GM21717 (cell line): ENCODE results near the gene CRIP3.
"Not testable (repeated sequence)": the region's sequence is repeated elsewhere in the genome, so short reads cannot be mapped to it uniquely, and the experiment has no call there.

Experiments used
- ATAC-seq: cut with Tn5 transposase; IDR thresholded peaks from one replicate; pipeline ENCODE4 v1.9.1; 2021; ENCODE audit warnings: mild to moderate bottlenecking, moderate library complexity; ENCODE audit not compliant: unreplicated experiment

Gene CRIP3

DNA sequence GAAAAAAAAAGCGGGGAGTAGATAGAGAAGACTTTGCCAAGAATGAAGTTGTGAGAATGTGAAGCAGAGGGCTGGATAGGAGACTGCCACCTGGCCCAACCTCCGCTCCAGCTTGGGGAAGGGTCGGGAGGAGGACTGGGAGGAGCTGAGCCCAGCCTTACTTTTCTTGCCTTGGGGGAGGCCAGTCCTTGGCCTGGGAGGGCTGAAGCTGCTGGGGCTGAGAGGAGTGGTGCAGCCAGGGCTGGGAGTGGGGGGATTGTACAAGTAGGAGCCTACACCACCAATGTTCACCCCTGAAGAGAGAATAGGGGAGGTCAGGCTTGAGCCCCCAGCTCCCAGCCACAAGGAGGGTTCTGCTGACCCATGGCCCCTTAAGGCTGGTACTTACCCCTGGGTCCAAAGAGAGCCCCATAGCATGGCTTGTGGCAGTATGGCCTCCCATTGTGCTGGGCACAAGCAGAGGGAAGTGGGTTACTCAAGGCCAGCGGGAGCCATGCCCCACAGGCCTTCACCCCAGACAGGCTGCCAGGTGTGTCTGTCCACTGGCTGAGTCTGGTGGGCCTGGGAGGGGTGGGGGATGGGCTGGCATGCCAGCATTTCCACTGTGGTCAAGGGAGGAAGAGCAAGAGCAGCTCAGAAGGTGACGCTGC, 1.1 kb downstream of the CRIP3 start:
- no peak for ATAC-seq

- no peak for ATAC-seq
These were observed 2.5 kb downstream of the CRIP3 start for GRCh38 chr6:43306086-43306485.

DNA sequence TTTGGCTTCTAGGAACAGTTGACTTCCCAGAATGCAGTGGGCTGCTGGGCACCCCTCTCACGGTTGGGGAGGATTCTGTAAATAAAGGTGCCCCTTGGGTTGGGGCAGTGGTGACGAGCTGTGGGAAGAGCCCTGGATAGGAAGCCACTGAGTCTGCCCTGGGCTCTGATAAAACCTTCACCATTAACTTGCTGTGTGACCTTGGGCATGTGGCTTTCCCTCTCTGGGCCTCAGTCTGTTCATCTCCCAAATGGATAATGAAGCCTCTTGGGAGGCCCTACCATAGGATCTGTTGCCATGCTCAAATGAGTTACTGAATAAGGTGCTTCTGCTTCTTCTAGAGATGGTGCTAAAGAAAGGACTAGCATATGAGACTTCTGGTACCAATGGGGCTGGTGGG, 3.7 kb downstream of the CRIP3 start:
- ATAC-seq = no peak

GRCh38 chr6:43304361-43304760, 4.3 kb downstream of the CRIP3 start:
- ATAC-seq = no peak

DNA sequence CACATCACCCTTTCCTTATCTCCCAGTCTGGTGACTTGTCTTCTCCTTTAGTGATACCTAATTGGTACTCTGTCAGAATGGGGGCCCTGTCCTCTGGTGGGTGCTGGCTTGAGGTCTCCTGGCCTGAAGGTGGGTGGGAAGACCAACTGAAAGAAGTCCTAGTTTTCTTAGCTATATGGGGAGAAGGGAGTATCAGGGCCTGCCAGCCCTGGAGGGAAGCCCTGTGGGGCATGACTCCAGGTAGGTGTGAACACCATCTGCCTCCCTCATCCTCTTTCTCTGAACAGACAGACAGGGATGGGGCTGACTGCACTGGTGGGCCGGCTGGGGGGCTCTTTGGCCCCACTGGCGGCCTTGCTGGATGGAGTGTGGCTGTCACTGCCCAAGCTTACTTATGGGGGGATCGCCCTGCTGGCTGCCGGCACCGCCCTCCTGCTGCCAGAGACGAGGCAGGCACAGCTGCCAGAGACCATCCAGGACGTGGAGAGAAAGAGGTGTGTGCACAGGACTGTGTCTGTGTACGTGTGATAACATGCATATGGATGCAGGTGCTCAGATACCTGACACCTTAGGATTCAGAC, 4.8 kb downstream of the CRIP3 start:
- ATAC-seq = no peak

GRCh38 chr6:43303006-43303405, 5.6 kb downstream of the CRIP3 start:
- not testable (repeated sequence) for ATAC-seq

DNA sequence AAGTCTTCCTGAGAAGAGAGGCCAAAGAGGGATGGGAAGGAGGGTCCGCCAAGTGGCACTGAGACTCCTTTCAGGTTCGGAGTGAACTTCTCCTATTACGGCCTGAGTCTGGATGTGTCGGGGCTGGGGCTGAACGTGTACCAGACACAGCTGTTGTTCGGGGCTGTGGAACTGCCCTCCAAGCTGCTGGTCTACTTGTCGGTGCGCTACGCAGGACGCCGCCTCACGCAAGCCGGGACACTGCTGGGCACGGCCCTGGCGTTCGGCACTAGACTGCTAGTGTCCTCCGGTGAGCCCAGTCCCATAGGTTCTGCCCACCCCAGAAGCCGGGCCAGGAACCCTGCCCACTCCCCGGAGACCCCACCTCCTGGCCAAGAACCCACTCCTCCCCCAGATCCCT, 6.5 kb downstream of the CRIP3 start:
- ATAC-seq = no peak

DNA sequence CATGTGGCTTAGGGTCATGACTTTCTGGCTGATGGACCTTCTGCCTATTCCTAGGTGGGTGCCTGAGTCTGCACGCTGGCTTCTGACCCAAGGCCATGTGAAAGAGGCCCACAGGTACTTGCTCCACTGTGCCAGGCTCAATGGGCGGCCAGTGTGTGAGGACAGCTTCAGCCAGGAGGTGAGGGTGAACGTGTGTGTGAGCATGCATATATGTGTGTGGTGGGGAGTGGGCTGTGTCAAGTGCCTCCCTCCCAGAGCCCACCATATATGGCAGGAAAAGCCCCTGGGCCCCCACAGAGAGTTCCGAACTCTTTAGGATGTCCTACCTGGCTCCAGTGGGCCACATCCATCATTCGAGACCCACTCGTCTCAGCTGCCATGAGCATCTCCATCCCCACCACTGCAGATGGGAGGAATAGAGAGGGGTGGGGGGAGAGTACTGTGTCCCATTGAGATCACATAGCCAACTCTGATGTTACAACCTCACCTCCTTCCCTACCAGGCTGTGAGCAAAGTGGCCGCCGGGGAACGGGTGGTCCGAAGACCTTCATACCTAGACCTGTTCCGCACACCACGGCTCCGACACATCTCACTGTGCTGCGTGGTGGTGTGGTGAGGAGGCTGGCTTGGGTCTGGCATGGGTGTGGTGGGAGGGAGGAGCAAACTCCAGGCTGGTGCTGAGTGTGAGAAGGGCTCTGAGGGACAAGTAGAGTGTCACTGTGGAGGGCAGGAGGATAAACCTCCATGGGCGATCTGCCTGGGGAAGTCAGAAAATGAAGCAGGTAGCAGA, 7.3 kb downstream of the CRIP3 start:
- no peak for ATAC-seq

GRCh38 chr6:43299338-43300293, 9.0 kb downstream of the CRIP3 start:
- no peak for ATAC-seq

DNA sequence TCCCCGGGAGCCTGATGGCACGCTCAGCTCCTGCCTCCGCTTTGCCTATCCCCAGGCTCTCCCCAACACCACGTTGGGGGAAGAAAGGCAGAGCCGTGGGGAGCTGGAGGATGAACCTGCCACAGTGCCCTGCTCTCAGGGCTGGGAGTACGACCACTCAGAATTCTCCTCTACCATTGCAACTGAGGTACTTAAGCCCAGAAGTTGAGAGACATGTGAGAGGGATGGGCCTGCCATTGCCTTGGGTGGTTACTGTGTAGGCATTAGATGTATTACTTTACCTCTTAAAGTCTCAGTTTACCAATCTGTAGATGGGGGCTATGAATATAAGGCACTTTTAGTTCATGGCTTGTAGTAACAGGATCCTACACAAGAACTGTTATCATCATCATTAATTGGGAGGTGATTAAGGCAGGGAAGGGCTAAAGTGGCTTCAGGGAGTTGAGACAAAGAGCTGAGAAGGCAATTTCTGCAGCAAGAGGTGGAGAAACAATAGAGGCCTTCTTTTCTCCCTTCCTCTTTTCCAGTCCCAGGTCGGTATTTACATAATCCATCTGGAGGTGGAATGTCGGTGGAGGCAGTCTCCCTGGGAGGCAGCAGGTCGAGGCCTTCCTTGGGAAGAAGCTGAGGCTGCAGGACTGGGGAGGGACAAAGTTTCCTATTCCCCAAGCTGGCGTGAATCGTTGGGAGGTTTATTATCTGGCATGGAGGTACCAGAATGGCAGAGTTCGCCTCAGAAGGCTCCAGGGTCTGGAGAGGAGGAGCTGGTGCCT, 9.9 kb downstream of the CRIP3 start:
- no peak for ATAC-seq

GRCh38 chr6:43297644-43298564, 10.7 kb downstream of the CRIP3 start, which contains the start of gene SLC22A7:
Gene SLC22A7 (plus strand): TSS chr6:43298260. CDS start chr6:43298359, 99 bp downstream.
- ATAC-seq = no peak

- no peak for ATAC-seq
These were observed 11.7 kb downstream of the CRIP3 start for GRCh38 chr6:43296780-43297497.

- ATAC-seq = no peak
These were observed 13.2 kb downstream of the CRIP3 start for GRCh38 chr6:43295456-43295855.

DNA sequence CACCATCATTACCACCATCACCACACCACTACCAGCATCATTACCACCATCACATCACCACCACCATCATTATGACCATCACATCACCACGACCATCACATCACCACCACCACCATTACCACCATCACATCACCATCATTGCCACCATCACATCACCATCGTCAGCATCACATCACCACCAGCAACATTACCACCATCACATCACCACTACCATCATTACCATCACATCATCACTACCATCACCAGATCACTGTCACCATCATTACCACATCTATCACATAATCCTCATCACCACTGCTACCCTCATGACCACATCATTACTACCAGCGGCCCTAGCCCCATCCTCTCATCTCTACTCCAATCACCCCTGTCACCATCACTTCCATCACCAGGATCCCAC, 14.1 kb downstream of the CRIP3 start:
- ATAC-seq = no peak

GRCh38 chr6:43293698-43294097, 14.9 kb downstream of the CRIP3 start:
- ATAC-seq = no peak

- no peak for ATAC-seq
These were observed 15.8 kb downstream of the CRIP3 start for GRCh38 chr6:43292763-43293318.

DNA sequence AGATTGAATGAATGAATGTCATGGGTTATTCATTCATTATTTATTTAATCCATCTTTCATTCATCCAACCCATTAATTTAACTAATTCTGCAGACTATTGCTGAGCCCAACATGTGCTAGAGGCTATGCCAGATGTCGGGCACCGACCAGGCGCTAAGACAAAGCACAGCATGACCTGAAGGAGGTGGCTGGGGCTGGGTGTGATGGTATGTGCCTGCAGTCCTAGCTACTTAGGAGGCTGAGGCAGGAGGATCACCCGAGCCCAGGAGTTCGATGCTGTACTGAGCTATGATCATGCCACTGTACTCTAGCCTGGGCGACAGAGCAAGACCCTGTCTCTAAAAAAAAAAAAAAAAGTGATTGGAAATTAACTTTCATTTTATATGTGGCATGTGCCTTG, 16.3 kb downstream of the CRIP3 start:
- ATAC-seq = no peak

DNA sequence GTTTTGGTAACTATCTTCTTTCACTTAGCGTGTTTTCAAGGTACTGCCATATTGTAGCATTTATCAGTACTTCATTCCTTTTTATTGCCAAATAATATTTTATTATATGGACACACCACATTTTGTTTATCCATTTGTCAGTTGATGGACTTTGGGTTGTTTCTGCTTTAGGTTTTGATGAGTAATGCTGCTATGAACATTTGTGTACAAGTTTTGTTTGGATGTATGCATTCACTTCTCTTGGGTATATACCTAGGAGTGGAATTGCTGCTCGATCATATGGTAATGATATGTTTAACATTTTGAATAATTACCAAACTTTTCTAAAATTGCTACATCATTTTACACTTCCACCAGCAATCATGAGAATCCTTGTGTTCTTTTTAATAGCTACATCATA, 16.9 kb downstream of the CRIP3 start:
- no peak for ATAC-seq
